Activated CD4-positive, CD25-positive, alpha-beta regulatory T cell treated with anti-CD3 and anti-CD28 coated beads, Interleukin-2, amount 50 U/mL, for 24 hours (primary cell): ENCODE data around the gene PRB3.

Source experiments
- ATAC-seq, 2 donors: fragments of 150-1000 bp; cut with Tn5 transposase; one replicate each; pipeline ENCODE4 v1.10.0; 2021; ENCODE audit warnings: mild to moderate bottlenecking in 1 of 2, moderate library complexity in 1 of 2

Gene PRB3

DNA sequence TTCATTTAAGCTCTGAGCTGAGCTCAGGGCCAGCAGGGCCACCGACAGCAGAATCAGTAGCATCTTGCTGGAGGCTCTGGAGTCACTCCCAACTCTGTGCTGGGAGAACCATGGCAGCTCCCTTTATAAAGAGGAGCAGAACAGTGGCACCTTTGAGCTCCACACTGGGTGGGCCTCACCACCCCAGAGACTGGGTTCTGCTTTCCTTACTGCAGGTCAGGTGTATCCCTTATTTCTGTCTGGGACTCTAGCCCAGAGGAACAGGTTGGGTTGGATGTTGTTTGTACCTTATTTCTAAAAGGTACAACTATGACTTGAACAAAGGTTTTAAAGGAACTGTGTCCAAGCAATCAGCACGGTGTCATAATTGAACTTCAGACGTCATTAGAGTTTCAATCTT, at the start of gene PRB3:
Gene PRB3 (minus strand): TSS at position 101 of the 400 bp plus-strand sequence. CDS start 38 bp downstream, at position 63.
- ATAC-seq: no peak

DNA sequence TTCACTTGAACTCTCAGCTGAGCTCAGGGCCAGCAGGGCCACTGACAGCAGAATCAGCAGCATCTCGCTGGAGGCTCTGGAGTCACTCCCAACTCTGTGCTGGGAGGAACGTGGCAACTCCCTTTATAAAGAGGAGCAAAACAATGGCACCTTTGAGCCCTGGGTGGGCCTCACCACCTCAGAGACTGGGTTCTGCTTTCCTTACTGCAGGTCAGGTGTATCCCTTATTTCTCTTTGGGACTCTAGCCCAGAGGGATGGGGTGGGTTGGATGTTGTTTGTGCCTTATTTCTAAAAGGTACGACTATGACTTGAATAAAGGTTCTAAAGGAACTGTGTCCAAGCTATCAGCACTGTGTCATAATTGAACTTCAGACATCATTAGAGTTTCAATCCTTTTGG, 40.8 kb upstream of the PRB3 start, which contains the start of gene PRB4:
Gene PRB4 (minus strand): TSS at position 101 of the 400 bp plus-strand sequence. CDS start 38 bp downstream, at position 63.
- no peak for ATAC-seq

DNA sequence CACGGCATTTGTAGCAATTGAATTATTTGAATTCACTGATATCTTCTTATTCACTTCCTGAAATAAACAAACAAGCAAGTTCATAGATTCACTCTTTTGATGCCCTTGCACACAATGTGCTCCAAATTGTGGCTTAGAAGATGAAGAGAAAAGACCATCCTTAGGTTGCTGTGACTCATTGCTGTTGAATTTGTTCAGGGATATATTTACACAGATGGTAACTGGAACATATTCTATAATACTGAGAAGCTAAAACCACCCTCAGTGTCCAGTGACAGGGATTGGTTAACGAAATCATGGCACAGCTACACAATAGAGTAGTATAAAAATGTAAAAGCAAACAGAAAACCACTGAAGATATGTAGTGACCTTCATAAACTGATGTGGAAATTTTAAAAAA, 37.6 kb upstream of the PRB3 start:
- ATAC-seq: no peak

DNA sequence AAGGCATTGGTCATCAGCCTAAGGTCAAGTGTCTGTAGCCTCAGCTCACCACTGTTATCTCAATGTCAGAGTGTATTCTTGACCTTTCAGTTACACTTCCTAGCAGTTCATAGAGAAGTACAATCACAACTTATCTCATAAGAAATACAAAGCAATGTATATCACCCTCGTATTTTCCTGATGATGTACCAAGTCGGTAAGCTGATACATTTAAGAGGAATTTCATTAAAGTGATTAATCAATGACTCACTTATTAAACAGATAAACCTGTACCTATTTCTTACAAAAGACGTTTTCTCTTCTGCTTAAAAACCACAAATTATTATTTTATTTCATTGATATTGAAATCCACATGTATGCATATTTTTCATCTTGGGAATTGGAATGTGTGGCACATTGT, 3.9 kb upstream of the PRB3 start:
- ATAC-seq: no peak

DNA sequence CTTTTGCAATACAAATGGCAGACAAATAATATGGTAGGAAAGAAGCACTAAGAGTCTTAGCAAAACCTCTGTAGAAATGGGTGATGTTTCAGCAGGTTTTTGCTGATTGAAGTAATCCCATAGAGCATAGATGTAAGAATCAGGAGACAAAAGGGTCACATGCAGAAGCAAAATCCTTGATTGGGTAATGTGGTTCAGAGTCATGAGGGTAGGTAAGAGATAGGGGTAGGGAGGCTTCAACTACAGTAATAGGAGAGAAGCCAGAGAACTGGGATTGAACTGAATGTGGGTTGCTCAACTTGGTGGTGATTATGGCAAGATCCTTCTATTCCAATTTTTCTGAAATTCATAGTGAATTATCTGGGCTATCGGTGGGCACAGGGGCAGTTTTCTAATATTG, 5.0 kb downstream of the PRB3 start:
- no peak for ATAC-seq

DNA sequence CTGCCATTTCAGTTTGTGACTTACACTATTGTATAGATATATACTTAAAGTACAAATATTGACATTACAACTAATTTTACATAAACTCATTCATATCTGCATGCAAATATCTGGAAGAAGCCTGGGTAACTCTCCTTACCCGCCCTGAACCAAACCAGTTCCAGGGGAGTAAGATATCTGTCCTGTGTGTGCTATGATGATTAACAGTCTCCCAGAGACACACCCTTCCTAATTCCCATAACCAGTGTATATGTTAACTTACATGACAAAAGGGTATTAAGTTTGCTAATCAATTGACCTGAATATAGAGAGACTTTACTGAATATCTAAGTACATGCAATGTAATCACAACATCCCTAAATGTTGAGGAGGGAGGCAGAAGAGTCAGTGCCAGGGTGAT, 23.0 kb downstream of the PRB3 start:
- ATAC-seq: no peak

DNA sequence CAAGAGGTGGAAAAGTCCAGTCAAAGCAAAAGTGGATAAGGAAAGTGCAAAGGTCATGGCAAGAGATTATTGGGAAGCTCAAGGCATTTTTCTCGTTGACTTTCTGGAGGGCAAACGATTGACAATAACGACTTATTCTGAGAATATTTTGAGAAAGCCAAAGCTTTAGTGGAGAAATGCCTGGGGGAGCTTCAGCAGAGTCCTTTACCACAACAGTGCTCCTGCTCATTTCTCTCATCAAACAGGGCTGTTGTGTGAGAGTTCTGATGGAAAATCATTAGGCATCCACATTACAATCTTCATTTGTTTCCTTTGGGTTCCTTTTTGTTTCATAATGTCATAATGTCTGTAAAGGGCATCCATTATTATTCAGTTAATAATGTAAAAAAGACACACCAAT, 26.9 kb downstream of the PRB3 start:
- no peak for ATAC-seq

DNA sequence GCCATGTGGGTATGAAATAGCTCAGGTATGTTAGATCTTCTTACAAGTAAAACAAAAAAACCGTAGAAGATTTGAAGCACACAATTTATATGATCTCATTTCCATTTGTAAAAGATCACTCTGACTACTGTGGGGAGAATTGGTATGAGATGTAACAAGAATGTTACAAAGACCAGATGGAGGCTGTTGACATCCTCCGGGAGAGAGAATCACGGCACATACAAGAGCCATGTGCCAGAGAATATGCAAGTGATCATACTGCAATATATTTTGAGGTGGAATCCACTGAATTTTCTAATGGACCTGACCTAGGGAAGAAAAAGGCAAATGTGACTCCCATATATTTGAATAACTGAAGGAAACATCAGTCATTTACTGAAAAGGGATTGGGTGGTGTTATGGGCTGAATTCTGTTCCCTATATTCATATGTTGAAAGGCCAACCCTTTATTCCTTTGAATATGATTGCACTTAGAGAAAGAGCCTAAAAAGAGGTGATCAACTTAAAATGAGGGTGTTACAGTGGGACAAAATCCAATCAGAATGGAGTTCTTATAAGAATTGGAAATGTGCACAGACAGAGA, 29.1 kb downstream of the PRB3 start:
- ATAC-seq: no peak

DNA sequence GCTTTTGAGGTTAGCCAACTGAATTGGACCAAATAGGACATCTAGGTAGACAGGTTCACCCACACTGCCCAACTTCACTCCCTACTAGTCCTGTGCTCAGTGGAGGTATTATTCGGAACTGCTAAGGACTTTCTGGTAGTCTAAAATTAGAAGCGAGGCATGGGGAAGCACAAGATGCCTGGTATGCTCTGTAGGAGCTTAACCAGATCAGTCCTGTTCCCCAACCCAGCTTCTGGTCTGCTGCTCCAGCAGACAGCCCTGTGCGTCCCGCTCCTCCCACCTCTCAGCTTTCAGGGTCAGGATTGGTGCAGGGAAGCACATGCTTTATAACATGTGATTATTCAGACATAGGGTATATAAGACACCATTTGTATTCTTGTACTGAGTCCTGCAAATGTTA, 31.2 kb downstream of the PRB3 start:
- no peak for ATAC-seq

DNA sequence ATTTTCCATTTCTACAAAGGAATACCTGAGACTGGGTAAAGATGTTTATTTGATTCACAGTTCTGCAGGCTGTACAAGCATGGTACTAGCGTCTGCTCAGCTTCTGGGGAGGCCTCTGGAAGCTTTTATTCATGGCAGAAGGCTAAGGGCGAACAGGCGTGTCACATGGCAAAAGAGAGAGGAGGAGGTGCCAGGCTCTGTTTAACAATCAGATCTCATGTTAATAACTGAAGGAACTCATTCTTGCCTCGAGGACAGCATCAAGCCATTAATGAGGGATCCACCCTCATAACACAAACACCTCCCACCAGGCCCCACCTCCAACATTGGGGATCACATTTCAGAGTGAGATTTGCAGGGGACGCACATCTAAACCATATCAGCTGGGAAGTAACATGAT, 36.0 kb downstream of the PRB3 start:
- no peak for ATAC-seq

DNA sequence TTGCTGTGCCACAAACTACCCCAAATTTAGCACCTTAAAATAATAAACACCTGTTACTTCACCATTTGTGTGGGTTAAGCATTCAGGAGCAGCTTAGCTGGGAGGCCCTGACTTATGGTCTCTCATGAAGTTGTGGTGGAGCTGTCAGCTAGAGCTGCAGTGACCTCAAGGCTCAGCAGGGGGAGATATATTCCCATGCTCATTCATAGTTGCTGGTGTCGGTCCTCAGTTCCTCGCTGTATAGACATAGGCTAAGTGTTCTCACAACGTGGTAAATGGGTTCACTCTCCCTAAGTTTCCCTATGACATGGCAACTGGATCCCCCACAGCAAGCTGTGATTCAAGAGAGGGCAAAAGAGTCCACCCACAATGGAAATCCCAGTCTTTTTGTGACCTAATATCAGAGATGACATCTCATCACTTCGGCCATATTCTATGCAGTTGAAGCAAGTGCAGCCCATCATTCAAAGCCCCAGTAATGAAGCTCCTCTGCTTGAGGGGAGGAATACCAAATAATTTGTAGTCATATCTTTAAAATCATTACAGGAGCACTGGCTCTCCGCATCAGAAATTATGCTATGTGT, 41.1 kb downstream of the PRB3 start:
- ATAC-seq: peak; percentile 35 to 36

DNA sequence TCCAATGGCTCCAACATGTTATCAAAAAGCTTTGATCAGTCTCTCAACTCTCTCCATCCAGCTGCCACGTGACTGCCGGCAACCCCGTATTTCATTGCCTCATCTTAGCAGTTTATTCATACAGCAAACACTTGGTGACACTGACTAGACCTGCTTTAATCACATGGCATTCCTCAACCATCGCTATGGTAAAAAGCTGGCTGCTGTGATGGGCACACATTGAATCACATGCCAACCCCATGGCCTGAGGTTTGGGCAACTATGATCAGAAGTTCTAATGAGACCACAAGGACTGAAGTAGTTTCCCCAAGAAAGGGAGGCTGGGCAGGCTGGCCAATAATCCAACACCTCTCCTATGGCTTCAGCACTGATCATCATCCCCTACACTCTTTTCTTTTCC, 42.1 kb downstream of the PRB3 start:
- ATAC-seq: no peak
